Central memory CD8-positive, alpha-beta T cell (primary cell): ENCODE results near the gene RMDN2.

Experiments
- ATAC-seq: fragments of 150-1000 bp; cut with Tn5 transposase; replicated peaks from 2 replicates; pipeline ENCODE4 v1.10.0; 2022; ENCODE audit warnings: mild to moderate bottlenecking, moderate FRiP score, moderate number of reproducible peaks; ENCODE audit not compliant: poor library complexity, severe bottlenecking; ENCODE audit errors: extremely low read depth
- DNase-seq, 2 donors: peaks; one replicate each; pipeline ENCODE4 v3.0.0; 2021; ENCODE audit warnings: low spot score in 2 of 2
- H3K27ac Mint-ChIP-seq: one replicate; pipeline ENCODE4 v1.8.0; 2022; ENCODE audit warnings: low read depth, mild to moderate bottlenecking, moderate library complexity, mixed read lengths
- H3K27me3 Mint-ChIP-seq: one replicate; pipeline ENCODE4 v1.8.0; 2022; ENCODE audit warnings: mixed read lengths
- H3K36me3 Mint-ChIP-seq: one replicate; pipeline ENCODE4 v1.8.0; 2022; ENCODE audit warnings: mild to moderate bottlenecking, moderate library complexity, mixed read lengths; ENCODE audit not compliant: insufficient read depth
- H3K4me1 Mint-ChIP-seq: one replicate; pipeline ENCODE4 v1.8.0; 2022; ENCODE audit warnings: mixed read lengths
- H3K4me3 Mint-ChIP-seq: one replicate; pipeline ENCODE4 v1.8.0; 2022; ENCODE audit warnings: mild to moderate bottlenecking, moderate library complexity, mixed read lengths
- H3K9me3 Mint-ChIP-seq: one replicate; pipeline ENCODE4 v1.8.0; 2022; ENCODE audit warnings: mixed read lengths

RMDN2 gene, protein sequence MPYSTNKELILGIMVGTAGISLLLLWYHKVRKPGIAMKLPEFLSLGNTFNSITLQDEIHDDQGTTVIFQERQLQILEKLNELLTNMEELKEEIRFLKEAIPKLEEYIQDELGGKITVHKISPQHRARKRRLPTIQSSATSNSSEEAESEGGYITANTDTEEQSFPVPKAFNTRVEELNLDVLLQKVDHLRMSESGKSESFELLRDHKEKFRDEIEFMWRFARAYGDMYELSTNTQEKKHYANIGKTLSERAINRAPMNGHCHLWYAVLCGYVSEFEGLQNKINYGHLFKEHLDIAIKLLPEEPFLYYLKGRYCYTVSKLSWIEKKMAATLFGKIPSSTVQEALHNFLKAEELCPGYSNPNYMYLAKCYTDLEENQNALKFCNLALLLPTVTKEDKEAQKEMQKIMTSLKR

DNA sequence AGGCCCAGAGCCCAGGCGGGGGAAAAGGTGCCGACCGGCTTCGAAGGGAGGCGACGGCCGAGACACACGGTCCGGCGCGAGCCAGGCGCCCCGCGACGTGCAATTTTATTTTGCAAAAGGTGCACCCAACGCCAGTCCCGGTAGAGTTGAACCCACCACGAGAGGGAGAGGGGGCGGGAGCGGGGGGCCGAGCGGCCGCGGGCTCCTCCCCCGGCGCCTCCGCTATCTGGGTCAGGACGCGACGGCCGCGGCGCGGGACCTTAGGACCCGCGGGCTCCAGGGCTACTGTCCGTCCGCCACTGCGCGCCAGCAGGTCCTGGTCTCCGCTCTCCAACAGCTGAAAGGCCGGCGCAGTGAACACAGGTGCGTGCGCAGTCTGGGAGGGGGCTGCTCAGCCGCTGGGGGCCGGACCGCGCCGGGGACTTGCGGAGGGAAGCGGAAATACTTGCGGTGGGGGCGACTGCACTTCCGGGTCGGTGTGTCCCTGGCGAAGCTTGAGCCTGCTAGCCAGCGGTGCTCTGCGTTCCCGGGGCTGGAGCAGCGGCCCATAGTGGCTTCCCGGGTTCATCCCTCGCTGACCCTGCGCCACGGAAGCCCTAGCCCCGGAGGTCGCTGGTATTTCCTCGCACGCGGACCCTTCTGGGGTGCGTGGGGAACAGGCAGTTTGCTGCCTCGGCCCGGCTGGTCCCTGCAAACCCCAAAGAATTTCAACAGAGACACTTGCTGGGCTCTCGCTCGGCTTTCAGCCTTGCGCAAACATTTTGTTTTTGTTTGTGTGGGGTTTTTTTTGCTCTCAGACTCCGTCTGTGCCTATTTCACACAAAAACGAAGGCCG is at the start of gene RMDN2:
Gene RMDN2 (plus strand): TSS at position 225 of the 835 bp plus-strand sequence. CDS start 3,991 bp downstream, outside the sequence.
- Mint-ChIP-seq H3K27ac (peak within 1 kb of the TSS; percentile 85), H3K4me3 (peak within 1 kb of the TSS; percentile 87), H3K9me3 (no peaks in the 10 kb centered on the region), H3K27me3 (no peaks in the 10 kb centered on the region), H3K4me1 (peaks cover 10% of the 10 kb centered on the region), H3K36me3 (peaks cover 6% of the 10 kb centered on the region)
- DNase-seq (peak; percentile 57 to 62), ATAC-seq (peak; percentile 81)

DNA sequence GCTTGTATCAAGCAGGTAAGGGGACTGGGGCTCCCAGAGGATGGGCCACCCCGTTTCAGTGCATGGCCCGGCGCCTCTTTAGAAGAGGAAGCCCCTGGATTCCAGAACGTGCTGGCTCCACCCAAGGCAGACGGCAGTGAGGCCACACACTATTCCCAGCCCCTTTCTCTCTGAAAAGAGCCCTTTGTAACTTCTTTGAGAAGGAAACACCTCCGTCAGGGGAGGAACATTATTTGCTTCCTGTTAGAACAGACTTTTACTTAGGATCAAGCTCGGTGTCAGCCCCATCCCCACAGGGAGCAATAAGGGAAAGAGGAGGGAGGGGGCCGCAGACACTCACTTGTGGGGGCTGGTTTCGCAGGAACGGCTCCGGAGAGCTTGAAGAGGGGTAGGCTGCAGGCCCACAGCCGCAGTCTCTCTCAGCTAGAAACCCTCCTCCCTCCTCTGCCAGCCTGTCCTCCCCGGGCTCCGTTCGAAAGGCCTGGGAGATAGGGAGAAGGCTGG is 49.6 kb upstream of the RMDN2 start:
- H3K27ac Mint-ChIP-seq, result no peak overlapping the region
- no peak overlapping the region for H3K4me3 Mint-ChIP-seq

DNA sequence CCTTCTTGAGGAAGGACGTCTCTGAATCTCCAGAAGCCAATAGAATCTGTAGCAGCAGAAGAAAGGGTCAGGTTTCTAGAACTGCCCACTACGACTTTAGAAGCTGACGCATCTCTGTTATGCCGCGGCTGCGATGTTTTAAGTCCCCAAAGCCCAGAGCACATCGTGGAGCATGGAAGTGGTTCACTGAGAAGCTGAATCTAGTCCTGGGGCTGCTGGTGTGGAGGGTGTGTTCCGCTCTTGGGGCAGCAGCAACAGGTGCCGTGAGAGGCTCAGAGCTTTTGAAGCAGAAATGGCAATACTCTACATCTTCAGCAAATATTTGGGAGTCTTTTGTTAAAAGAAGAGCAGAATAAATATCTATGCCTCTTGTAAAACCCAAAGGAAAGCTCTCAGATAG is 48.9 kb upstream of the RMDN2 start:
- Mint-ChIP-seq H3K27me3 (peaks cover 21% of the 10 kb centered on the region), H3K9me3 (no peaks in the 10 kb centered on the region), H3K36me3 (no peaks in the 10 kb centered on the region), H3K4me3 (no peak overlapping the region), H3K4me1 (no peaks in the 10 kb centered on the region), H3K27ac (no peak overlapping the region)
- no peak for ATAC-seq
- no peak for DNase-seq

More for the DNA sequence above, 49.6 kb upstream of the RMDN2 start:
- DNase-seq (no peak), ATAC-seq (no peak)
- Mint-ChIP-seq H3K27me3 (peaks cover 13% of the 10 kb centered on the region), H3K4me1 (no peaks in the 10 kb centered on the region), H3K36me3 (no peaks in the 10 kb centered on the region), H3K9me3 (no peaks in the 10 kb centered on the region)

DNA sequence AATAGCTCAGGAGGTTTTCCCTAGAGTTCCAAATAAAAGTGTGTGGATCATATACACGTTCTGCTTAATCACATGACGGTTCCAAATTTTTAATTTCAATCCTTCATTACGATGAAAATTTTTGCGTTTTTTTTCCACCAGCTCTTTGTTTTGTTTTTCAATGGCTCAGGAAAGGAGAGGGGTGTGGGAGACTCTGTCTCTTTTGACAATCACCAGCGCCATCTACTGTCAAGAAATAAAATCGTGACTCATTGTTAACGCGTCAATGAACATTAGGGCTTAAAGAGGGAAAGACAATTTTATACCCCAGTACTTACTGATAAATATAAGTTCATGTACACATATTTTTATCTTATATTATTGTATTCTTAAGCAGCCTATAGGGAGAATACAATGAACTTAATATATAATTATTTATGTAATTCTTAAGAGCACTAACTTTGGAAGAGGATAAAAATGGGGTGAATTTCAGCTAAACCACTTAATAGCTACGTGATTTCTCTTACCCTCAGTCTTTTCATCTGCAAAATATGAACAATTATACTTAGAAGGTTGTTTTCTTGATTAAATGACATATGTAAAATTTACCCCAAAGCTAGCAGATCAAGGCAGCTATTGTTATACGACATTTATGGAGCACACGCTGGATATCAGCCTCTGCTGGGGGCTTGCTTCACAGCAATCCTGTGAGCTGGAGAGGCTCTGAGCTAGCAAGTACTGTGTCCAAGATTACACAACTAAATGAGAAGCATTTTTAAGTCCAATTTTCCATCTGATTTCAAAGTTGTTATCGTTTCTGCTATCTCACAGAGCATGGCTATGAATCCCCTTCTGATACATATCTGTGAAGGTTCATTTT is 47.4 kb upstream of the RMDN2 start:
- no peak overlapping the region for H3K4me3 Mint-ChIP-seq
- H3K27ac Mint-ChIP-seq, result no peak overlapping the region
- H3K4me1 Mint-ChIP-seq, result no peaks in the 10 kb centered on the region
- DNase-seq, result no peak
- peaks cover 29% of the 10 kb centered on the region for H3K27me3 Mint-ChIP-seq
- ATAC-seq, result no peak
- H3K36me3 Mint-ChIP-seq, result no peaks in the 10 kb centered on the region
- H3K9me3 Mint-ChIP-seq, result no peaks in the 10 kb centered on the region

DNA sequence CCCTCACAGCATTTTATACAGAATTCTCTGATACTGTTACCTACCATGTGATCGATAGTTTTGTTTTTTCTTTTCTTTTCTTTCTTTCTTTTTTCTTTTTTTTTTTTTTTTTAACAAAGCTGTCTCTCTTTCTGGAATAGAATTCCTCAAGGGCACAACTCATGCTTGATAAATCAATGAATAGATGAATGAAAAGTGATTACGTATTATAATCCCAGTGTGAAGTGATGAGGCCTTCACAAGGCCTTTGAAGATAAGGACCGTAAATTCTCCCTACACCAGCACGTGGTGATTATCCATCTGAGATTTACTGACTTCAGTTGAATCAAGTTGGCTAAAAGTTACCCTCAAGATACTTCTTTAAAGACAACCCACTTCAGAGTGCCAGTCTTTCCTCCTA is 46.6 kb upstream of the RMDN2 start:
- peaks cover 29% of the 10 kb centered on the region for H3K27me3 Mint-ChIP-seq
- ATAC-seq (no peak), DNase-seq (no peak)
- no peaks in the 10 kb centered on the region for H3K36me3 Mint-ChIP-seq
- no peaks in the 10 kb centered on the region for H3K9me3 Mint-ChIP-seq
- no peaks in the 10 kb centered on the region for H3K4me1 Mint-ChIP-seq
- H3K4me3 Mint-ChIP-seq, result no peak overlapping the region
- H3K27ac Mint-ChIP-seq, result no peak overlapping the region

DNA sequence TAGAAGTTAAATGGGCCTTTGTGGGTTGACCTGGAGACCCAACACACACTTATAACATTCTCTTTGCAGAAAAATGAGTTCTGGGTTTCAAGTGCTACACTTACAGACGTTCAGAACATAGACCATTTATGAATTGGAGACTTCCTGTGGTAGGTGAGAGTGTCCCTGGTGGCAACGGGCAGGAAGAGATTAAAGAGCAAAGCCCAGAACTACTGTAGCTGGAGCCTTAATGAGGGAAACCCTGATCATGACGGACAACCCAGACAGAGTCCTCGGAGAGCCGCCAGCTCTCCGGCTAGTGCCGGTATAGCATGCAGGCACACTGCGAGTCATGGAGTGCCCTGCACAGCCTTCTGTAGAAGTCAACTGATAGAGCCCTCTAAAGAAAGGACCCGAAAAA is 44.5 kb upstream of the RMDN2 start:
- DNase-seq (no peak), ATAC-seq (peak; percentile 24)
- H3K9me3 Mint-ChIP-seq, result no peaks in the 10 kb centered on the region
- H3K4me3 Mint-ChIP-seq, result no peak overlapping the region
- H3K27me3 Mint-ChIP-seq, result peaks cover 36% of the 10 kb centered on the region
- H3K4me1 Mint-ChIP-seq, result no peaks in the 10 kb centered on the region
- no peak overlapping the region for H3K27ac Mint-ChIP-seq
- H3K36me3 Mint-ChIP-seq, result no peaks in the 10 kb centered on the region

DNA sequence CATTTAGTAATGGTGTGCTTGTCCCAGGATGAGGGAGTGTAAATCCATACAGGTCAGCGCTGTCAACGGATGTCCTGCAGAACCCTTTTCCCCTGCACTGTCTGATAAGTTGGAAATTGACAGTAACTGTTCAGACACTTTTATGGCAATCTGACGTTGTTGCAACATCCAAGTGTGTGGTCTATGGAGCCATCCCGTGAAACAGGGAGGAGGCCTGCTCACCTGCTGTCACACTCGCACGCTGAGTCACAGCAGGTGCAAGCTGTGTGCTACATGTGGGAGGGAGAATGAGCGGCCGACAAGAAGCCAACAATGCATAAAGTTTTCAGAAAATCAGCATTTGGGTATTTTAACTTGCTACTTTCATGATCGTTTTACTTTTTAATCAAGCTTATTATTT is 43.7 kb upstream of the RMDN2 start:
- Mint-ChIP-seq H3K4me1 (no peaks in the 10 kb centered on the region), H3K27me3 (peaks cover 44% of the 10 kb centered on the region), H3K27ac (no peak overlapping the region), H3K4me3 (no peak overlapping the region), H3K36me3 (no peaks in the 10 kb centered on the region), H3K9me3 (no peaks in the 10 kb centered on the region)
- DNase-seq, result no peak
- no peak for ATAC-seq

DNA sequence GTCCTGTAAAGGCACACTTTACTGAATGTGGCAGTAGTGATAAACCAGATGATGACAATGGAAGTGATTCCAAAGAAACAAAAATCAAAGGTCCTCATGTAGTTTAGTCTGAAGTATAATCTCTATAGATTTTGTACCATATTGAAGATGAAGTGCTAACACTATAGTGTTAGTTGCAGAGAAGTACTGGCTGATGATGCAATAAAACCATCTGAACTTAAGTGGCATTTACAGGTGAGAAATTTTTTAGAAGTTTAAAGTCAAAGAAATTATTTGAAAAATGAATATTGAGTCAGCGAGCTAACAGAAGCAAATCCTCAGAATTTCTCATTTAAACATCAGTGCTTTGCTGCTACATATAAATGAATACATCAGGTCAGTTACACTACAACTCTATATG is 43.1 kb upstream of the RMDN2 start:
- DNase-seq (no peak), ATAC-seq (no peak)
- Mint-ChIP-seq H3K27me3 (peaks cover 46% of the 10 kb centered on the region), H3K27ac (no peak overlapping the region), H3K36me3 (no peaks in the 10 kb centered on the region), H3K4me3 (no peak overlapping the region), H3K4me1 (no peaks in the 10 kb centered on the region), H3K9me3 (no peaks in the 10 kb centered on the region)

DNA sequence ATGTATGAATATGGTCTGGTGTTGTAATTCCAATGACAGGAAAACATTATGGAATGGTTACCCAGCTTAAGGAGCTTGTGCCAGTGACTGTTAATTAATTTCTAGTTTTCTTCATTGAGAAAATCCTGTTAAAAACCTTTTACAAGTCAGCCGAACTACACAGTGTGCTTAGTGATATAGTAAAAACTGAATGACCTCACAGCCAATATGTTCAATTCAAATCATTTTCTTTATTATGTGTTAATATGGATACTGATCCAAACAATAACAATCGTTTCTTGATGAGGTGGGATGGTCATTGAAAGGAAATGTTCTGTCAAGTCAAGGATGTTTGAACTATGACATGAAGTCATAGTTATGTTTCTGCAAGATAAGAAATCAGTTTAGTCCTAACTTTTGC is 41.6 kb upstream of the RMDN2 start:
- Mint-ChIP-seq H3K4me1 (no peaks in the 10 kb centered on the region), H3K27me3 (peaks cover 56% of the 10 kb centered on the region), H3K4me3 (no peak overlapping the region), H3K9me3 (no peaks in the 10 kb centered on the region), H3K27ac (no peak overlapping the region), H3K36me3 (peaks cover 1% of the 10 kb centered on the region)
- ATAC-seq (no peak), DNase-seq (no peak)

DNA sequence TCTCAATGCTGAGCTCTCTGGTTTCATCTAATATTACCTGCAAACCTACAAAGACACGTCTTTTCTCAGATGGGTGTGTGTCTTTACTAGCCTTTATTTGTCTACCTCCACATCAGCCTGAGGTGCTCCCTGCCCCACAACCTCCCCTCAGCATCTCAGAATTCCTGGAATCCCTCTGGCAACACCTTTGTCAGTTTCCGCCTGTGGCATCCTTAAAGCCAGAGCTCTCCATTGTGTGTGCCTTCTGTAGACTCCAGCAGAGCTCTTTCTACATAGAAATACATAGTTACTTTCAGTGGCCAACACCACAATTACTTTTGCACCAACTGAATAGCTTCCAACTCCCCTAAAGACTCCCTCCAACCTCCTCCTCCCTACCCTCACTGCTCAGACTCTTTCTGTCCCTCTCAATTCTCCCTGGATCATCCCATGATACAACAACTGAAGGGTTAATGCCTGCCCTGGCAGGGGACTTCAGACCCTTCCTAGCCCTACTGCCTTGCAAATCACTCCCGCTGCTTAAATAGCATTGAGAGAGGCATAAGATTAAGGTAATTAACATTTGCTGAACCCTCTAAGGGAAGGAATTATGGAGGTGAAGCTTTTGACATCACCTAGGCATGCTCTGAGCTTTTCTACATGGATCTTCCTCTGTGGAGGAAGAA is 39.6 kb upstream of the RMDN2 start:
- H3K9me3 Mint-ChIP-seq, result no peaks in the 10 kb centered on the region
- peaks cover 43% of the 10 kb centered on the region for H3K27me3 Mint-ChIP-seq
- no peak overlapping the region for H3K4me3 Mint-ChIP-seq
- DNase-seq, result no peak
- no peak for ATAC-seq
- H3K36me3 Mint-ChIP-seq, result peaks cover 1% of the 10 kb centered on the region
- no peak overlapping the region for H3K27ac Mint-ChIP-seq
- H3K4me1 Mint-ChIP-seq, result no peaks in the 10 kb centered on the region

DNA sequence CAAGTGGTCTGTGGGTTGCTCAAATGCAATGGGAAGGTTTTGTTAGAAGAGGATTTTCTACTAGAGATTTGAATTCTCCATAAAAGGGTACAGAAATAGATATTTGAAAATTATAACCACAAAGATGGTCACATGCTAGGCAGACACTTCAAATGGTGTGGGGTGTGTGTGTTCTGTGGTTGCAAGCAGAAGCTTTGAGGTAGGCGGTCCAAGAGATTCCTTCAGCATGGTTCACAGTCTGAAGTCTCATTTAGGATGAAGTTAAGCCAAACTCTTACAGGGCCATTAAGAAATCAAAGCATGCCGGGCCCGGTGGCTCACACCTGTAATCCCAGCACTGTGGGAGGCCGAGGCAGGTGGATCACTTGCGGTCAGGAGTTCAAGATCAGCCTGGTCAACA is 38.3 kb upstream of the RMDN2 start:
- Mint-ChIP-seq H3K9me3 (no peaks in the 10 kb centered on the region), H3K4me1 (peaks cover 11% of the 10 kb centered on the region), H3K36me3 (peaks cover 1% of the 10 kb centered on the region), H3K4me3 (no peak overlapping the region), H3K27me3 (peaks cover 30% of the 10 kb centered on the region), H3K27ac (no peak overlapping the region)
- ATAC-seq (no peak), DNase-seq (no peak)

DNA sequence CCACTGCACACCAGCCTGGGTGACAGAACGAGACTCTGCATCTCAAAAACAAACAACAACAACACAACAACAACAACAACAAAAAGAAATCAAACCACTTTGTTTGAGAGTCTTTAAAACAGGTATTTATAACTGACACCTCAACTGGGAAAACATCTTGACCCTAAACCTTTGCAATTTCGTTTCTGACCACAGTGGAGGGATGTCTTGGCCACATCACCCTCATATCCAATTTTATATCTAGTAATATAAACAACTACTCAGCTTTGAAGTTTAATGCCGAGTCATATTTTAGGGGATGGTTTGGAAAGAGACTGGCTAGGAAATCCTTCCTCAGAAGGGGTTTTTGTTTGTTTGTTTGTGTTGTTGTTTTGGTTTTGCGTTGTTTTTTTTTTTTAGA is 37.8 kb upstream of the RMDN2 start:
- Mint-ChIP-seq H3K27ac (no peak overlapping the region), H3K4me1 (peaks cover 15% of the 10 kb centered on the region), H3K9me3 (no peaks in the 10 kb centered on the region), H3K27me3 (peaks cover 27% of the 10 kb centered on the region), H3K36me3 (peaks cover 1% of the 10 kb centered on the region), H3K4me3 (no peak overlapping the region)
- ATAC-seq (no peak), DNase-seq (no peak)
